HG03060 (cell line): Measurements from ENCODE around the gene PNO1.
"Not testable (repeated sequence)": the region's sequence is repeated elsewhere in the genome, so short reads cannot be mapped to it uniquely, and the experiment has no call there.

ENCODE experiments used
- ATAC-seq: cut with Tn5 transposase; IDR thresholded peaks from one replicate; pipeline ENCODE4 v1.9.1; 2021; ENCODE audit warnings: low read depth, moderate number of reproducible peaks; ENCODE audit not compliant: unreplicated experiment

PNO1 gene

DNA sequence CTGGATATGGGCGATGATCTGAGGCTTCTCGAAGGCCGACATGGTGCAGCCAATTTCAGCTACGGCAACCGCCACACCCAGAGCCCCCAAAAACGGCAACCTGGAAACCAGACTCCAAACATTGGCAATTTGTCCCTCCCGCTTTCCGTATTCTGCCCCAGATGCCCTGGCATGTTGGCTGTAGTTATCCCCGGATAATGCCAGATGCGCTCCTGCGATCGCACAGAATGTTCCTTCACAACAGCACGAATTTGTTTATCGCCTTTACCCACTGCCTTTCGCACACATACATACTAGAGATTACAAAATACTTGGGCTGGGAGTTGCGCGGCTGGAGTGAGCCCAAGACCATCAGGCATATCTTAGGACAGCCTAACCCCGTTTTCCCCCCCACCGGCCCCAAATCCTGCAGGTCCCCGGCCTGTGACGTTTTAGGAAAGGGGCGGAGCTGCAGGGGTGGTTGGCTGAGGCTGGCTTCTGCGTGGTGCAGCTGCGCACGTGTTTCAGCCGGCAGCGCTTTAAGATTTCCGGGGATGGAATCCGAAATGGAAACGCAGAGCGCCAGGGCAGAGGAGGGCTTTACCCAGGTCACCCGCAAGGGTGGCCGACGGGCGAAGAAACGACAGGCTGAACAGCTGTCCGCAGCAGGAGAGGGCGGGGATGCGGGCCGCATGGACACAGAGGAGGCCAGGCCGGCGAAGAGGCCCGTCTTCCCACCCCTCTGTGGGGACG, at the start of gene PNO1:
TSS of gene PNO1 (plus strand) at position 487 of the 732 bp plus-strand sequence. CDS start at position 534, 47 bp downstream.
- peak; percentile 82 for ATAC-seq

DNA sequence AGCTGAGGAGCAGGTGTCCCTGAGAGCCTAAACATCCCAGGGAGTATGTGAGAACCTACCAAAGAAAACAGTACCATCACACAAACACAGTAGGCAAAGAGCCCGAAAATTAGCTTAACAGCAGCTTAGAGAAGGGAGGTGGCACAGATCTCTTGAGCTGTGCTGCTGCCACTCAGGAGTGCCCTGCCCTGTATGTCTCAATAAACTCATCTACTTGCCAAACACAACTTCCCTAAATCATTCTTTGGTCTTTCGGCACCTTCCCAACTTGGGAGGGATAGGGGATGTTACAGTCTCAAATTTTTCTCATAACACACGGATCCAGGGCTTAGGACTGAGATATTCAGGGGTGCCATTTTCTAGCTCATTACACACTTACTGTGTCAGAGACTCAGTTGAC, 49.6 kb upstream of the PNO1 start:
- ATAC-seq, result no peak

DNA sequence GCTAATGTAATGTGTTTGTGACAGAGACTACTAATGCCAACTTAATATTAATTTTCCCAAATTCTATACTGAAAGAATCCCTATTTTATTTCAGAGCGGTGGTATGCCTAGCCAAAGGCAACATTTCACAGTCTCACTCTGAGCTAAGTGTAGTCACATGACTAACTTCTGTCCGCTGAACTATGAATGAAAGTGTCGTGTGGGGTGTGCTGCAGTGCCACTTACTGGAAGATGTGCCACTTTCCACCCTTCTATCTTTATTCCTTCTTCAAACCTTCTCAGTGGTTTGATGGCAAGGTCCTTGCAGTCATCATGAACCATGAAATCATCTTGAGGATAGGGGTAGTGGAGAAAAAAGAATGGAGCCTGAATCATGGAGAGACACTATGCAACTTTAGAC, 47.6 kb upstream of the PNO1 start:
- ATAC-seq, result peak; percentile 95

DNA sequence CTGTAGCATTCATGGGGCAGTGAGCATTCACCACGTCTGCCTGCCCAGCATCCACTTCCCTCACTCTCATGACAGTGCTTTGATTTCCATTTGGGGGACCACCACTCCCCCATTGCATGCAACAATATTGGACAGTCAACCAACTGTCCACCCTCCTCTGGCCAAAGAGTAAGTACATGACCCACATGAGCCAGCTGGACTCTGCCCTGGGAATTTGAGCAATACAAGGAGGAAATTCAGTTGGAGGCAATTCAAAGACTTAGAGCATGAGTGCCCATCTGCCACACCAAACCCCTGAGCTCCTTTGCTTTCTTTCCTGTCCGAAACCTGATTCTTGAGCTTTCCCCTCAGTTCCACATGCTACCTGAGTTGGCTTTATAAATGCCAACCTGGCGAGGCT, 41.7 kb upstream of the PNO1 start:
- ATAC-seq, result no peak

DNA sequence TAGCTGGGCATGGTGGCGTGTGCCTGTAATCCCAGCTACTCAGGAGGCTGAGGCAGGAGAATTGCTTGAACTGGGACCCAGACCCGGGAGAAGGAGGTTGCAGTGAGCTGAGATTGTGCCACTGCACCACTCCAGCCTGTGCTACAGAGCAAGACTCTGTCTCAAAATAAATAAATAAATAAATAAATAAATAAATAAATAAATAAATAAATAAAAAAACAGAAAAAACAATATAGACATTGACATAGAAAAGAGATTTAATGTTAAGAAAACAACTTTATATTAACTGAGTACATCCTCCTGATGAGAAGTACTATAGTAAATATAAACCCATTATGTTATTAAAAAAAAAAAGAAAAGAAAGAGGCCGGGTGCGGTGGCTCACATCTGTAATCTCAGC, 39.8 kb upstream of the PNO1 start:
- not testable (repeated sequence) for ATAC-seq

DNA sequence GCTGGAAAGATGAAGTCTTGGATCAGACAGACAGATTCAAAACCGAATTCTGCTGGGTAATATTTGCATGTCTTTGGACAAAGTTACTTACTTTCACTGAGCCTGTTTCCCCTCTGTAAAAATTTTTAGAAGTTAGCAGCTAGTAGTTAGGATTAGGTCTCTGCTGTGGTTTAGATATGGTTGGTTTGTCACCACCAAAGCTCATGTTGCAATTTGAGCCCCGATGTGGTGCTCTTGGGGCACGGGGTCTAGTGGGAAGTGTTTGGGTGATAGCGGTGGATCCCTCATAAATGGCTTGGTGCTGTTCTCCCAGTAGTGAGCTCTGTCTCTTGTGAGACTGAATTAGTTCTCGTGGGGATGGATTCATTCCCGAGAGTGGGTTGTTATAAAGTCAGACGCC, 38.9 kb upstream of the PNO1 start:
- ATAC-seq, result no peak

DNA sequence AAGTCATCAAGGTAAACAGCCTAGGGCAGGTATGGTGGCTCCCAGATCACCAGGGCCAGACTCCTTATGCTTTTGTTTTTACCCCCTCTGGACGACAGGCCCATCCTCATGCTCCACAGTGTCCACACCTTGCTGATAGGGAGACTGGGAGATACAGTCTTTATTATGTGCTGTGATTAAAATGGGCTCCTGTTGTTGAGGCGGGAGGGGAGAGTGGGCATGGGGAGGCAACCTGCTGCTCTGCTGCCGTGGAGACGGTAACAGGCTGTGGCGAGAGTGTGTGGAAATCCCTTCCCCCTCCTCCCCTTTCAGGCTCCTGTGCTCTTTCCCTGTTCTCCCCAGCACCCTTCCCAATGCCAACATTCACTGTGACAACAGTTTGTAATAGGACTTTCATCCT, 38.2 kb upstream of the PNO1 start:
- no peak for ATAC-seq

DNA sequence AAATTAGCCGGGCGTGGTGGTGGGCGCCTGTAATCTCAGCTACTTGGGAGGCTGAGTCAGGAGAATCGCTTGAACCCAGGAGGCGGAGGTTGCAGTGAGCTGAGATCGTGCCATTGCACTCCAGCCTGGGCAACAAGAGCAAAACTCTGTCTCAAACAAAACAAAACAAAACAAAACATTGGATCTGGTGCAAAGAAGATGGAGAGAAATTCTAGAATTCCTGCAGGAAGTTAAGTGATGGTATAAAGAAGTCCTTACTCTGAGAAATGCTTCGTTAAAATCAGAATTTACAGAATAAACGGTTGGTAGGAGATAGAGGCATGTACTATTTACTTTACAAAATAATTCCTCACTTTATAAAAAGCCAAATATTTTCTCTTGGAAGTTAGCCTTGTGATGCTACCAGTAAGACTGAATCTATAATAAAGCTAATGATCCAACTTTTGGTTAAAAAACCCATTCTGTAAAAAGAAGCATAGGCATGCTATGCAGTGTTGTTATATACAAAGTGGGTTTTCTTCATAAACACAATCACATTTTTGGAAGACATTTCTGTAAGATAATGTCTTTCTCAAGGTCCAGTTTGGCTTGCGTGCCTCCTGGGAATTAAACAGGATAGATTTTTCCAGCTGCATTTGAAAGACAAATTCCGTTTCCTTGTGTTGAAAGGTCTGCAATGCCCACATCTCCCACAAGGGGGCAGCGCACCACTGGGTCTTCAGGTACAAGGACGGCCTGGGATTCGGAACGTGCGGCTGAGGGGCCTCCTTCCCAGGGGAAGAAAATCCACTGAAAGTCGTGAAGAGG, 35.6 kb upstream of the PNO1 start:
- ATAC-seq, result no peak

DNA sequence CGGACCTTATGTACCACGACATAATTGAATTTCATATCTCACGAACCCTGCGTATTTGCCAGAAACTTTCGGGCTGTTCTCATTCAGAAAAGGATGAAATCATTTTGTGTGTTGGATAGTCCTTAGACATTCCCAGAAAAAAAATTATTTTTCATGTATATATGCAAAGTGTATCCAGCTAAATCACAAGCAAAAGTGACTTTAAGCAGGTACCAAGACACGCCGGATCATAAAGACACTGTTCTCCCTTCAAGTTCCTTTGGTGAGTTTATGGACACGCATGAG, 35.1 kb upstream of the PNO1 start:
- no peak for ATAC-seq

DNA sequence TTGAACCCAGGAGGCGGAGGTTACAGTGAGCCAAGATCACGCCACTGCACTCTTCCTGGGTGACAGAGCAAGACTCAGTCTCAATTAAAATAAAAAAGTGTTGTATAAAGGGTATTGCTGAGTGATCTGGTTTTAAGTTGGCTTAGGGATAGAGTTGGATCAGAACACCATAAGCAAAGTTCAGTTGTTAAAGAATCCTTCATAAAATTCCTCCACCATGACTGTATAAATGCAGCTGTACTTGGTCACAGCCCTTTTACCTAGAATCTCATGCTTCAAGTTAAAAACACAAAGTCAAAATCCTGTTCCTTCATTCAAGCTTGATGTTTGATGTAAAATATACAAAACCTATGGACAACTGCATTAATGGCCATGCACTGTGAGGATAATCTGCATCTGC, 33.4 kb upstream of the PNO1 start:
- no peak for ATAC-seq

DNA sequence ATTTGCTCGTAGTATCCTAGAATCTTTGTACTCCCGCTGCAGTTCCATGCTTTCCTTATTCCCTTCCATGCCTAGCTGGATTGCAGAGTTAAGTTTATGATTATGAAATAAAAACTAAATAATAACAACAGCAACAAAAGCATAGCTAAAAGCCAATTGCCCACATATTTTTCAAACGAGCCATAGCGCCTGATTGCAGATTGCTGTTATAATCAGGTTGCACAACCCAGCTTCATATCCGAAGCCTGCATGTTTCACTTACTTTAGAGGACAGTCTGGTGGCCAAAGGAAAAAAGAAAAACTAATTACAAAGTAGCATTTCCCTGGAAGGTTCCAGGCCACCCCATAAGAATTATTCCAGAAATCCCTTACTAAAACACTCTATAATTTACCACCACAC, 31.9 kb upstream of the PNO1 start:
- ATAC-seq, result no peak

DNA sequence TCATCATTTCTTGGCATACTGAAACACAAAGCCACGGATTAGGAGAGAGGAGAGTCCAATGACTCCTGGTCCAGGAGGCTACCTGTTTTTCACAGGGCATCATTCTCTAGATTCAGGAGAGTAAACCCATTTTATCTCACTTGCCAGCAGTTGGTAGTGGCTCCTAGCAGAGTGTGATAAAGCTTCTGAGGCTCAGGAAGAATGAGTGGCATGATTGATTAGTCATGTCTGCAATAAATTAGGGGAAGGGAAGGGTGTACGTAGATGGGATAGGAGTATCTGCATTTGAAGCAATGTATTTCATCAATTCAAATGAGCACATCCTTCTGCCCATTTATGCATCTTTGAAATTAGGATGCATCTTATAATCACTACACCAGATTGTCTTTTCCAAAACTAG, 31.1 kb upstream of the PNO1 start:
- ATAC-seq, result no peak

DNA sequence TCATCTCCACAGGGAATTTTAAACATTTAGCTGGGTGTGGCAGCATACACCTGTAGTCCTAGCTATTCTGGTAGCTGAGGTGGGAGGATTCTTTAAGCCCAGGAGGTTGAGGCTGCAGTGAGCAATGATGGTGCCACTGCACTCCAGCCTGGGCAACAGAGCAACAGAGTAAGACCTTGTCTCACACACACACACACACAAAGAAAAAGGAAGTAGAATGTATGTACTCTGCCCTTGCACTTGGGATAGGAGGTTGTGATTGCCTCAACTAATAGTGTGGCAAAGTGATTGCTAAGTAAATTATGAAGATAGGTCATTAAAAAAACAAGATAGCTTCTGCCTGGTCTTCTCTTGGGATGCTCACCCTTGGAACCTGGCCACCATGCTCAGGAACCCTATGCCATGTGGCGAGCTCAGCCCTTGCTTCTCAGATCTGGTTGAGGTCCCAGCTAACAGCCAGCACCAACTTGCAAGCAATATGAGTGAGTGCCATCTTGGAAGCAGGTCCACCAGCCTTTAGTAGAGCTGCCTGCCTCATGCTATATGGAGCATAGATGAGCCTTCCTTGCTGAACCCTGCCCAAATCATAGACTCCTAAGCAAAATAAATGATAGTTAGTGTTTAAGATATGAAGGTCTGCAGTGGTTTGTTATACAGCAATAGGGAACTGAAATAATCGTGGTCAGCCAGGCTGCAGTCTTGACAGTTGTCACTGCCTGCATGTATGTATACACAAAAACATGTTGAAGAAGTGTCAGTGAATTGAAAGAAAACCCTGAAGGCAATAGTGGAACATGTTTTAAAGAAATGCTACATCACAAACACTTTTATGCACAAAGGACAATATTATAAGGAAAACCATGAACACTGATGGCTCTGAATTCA, 30.1 kb upstream of the PNO1 start:
- peak; percentile 70 for ATAC-seq

DNA sequence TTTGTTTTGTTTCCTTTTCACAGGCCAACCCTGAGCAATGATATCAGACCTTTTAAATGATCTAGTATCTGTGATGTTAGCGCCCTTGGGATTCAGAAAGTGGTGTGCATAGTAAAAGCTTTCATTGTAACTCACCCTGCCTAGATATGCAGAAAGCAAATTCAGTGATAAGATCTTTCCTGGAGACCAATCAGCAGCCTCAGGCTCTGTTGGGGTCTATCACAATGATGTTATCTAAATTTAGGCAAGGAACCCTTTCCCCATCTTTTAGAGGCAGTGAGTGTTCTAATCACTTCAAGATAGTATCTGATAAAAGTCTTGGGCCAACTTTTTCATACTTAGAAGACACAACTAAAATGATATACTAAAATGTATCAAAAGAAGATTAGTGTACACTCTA, 23.6 kb upstream of the PNO1 start:
- ATAC-seq, result no peak

DNA sequence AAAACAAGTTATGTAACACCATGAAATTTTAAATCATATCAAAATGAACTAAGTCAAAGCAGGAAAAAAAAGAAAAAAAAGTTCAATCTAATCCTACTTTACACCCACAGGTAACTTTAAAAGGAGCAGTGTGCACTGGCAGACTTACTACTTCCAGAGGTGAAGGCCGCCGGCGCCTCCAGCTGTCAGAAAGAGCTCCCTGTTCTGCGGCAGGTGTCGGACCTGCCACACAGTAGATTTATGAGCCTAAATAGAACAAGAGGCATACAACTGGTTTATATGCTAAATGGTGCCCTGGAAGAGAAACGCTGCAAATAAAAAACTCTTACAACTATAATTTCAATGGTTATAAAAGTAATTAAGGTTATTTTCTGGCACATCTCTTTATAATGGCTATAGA, 23.1 kb upstream of the PNO1 start:
- ATAC-seq, result no peak

DNA sequence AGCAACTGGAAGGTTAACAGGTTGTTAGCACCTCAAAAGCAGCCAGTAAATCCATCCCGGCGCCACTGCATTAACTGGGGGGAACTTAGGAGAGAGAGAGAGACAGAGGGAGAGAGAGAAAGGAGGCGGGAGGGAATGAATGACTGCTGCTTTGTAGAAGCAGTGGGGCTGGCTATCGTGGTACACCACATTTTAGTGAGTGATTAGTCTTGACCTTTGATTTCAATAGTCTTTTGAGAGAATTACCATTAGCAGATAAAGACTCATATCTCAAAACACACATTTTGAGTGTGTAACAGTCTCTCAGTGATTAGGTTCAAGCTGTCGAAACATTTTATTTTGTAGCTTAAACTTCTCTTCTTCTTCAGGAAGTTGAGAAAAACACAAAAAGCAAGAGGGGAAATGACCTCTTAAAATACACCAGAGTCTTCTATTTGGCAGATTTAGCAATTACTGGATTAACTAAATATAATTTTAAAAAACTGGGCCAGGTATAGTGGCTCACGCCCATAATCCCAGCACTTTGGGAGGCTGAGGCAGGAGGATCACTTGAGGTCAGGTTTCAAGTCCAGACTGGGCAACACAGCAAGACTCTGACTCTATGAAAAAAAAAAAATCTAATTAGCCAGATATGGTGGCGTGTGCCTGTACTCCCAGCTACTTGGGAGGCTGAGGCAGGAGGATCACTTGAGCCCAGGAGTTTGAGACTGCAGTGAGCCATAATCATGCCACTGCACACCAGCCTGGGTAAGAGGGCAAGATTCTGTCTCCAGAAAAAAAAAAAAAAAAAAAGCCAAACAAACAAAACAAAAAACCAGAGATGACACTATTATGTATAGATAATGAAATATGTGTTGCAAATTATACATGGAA, 22.0 kb upstream of the PNO1 start:
- no peak for ATAC-seq

DNA sequence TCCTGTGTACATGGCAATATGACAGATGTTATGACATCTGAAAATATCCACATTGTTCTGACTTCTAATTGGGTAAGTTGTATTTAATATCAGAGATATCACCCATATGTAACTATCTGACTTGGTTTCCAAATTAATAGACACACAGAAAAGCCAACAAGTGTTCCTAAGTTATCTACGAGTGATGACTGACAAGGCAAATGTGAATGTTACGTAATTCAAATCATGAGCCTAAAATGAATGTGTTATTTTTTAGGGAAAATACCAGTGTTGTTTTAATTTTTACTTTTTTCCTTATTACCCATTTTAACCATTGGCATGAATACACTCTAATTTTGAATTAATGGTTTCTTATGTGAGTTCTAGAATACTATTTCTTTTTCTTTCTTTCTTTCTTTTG, 15.8 kb upstream of the PNO1 start:
- no peak for ATAC-seq

DNA sequence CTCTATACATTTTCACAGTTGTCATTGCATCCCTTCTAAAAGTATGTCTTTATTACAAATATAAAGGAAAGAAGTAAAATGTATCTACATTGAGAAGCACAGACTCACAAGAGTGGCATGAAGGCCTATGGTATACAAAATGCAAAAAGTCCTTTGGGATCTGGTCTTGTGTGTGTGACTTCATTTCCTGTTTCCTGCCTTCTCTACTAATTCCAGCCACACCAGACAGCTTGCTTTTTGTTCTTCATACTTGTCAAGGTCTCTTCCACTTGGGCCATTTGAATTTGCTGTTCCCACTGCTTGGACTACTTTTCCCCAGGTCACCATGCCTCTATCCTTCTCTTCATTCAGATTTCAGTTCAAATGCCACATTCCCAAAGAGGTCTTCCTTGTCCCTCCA, 6.7 kb upstream of the PNO1 start:
- ATAC-seq, result no peak

DNA sequence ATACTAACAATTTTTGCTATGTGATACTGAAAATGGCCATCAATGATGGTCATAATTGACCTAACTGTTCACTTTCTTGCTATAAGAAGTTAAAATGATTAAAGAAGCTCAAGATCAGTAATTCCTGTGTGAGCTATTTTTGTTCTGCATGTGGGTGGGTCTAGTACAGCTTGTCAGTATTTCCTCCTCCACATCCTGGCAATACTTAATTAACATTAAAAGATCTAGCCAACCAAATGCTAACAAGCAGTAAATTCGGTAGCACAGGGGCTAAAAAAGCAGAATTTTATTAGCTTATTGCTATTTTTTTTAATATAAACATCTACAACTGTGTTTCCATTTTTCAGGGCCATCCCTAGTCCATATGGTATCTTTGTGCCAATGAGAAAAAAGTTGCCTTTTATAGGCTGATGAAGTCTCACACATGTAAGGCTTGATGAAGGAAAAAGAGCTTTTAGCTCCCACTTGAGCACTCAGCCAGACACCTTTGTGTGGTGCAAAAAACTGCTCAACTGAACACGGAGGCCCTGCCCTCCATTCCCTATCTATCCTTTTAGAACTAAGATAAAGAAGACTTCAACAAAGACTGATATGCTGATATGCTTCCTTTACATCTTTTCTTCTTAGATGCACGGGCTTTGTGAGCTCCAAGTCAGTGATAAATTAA, 4.9 kb upstream of the PNO1 start:
- ATAC-seq, result no peak

DNA sequence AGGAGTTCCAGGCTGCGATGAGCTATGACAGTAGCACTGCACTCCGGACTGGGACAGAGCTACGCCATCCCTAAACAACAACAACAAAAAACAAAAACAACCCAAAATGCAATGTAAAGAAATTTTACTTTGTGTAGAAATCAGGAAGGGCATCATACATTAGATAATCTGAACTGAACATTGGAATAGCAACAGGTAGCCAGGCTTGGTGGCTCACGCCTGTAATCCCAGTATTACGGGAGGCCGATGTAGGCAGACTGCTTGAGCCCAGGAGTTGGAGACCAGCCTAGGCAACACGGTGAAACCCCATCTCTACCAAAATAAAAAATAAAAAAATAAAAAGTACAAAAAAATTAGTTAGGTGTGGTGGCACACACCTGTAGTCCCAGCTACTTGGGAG, 2.1 kb upstream of the PNO1 start:
- ATAC-seq, result no peak
